Fibroblast of gingiva (primary cell): ENCODE data around the gene LUZP2.

Experiments
- DNase-seq: peaks from one replicate; pipeline ENCODE4 v3.0.0-alpha.2; 2011; ENCODE audit warnings: low read depth

The LUZP2 gene

GRCh38 chr11:24567380-24567779 lies 70.5 kb downstream of the LUZP2 start:
- no peak for DNase-seq

GRCh38 chr11:24572376-24572775 lies 75.5 kb downstream of the LUZP2 start:
- DNase-seq = no peak

- DNase-seq = no peak
Observed at GRCh38 chr11:24574461-24574860, 77.6 kb downstream of the LUZP2 start.

- DNase-seq = no peak
Observed at GRCh38 chr11:24575392-24575791, 78.5 kb downstream of the LUZP2 start.

GRCh38 chr11:24585192-24585591 lies 88.3 kb downstream of the LUZP2 start:
- no peak for DNase-seq

GRCh38 chr11:24587635-24588034 lies 90.8 kb downstream of the LUZP2 start:
- DNase-seq = no peak

GRCh38 chr11:24588081-24588480 lies 91.2 kb downstream of the LUZP2 start:
- no peak for DNase-seq

- no peak for DNase-seq
Observed at GRCh38 chr11:24589064-24589463, 92.2 kb downstream of the LUZP2 start.

- DNase-seq = no peak
Observed at GRCh38 chr11:24591283-24591682, 94.4 kb downstream of the LUZP2 start.

- DNase-seq = no peak
Observed at GRCh38 chr11:24592360-24592759, 95.5 kb downstream of the LUZP2 start.

- peak; percentile 24 for DNase-seq
Observed at GRCh38 chr11:24593332-24593731, 96.5 kb downstream of the LUZP2 start.

GRCh38 chr11:24594401-24594800 lies 97.5 kb downstream of the LUZP2 start:
- no peak for DNase-seq

- no peak for DNase-seq
Observed at GRCh38 chr11:24598641-24599040, 101.8 kb downstream of the LUZP2 start.

- DNase-seq = no peak
Observed at GRCh38 chr11:24609192-24610119, 112.6 kb downstream of the LUZP2 start.

- DNase-seq = no peak
Observed at GRCh38 chr11:24615451-24616160, 118.8 kb downstream of the LUZP2 start.

- no peak for DNase-seq
Observed at GRCh38 chr11:24617856-24618255, 121.0 kb downstream of the LUZP2 start.

GRCh38 chr11:24619900-24620299 lies 123.0 kb downstream of the LUZP2 start:
- no peak for DNase-seq

GRCh38 chr11:24622262-24622661 lies 125.4 kb downstream of the LUZP2 start:
- DNase-seq = no peak

GRCh38 chr11:24623121-24623520 lies 126.3 kb downstream of the LUZP2 start:
- DNase-seq = no peak

GRCh38 chr11:24624432-24624831 lies 127.6 kb downstream of the LUZP2 start:
- no peak for DNase-seq

- DNase-seq = no peak
Observed at GRCh38 chr11:24625975-24626374, 129.1 kb downstream of the LUZP2 start.

- no peak for DNase-seq
Observed at GRCh38 chr11:24628224-24628776, 131.4 kb downstream of the LUZP2 start.

GRCh38 chr11:24634606-24635160 lies 137.8 kb downstream of the LUZP2 start:
- DNase-seq = no peak
